PC-3 (cell line): Measurements from ENCODE around the gene CYTH1.

Experiments
- CTCF ChIP-seq: fragments of 300-600 bp; sonication (generic); conservative IDR thresholded peaks from 2 replicates; pipeline ENCODE4 v1.5.1; 2017; ENCODE audit warnings: antibody characterized with exemption, low read depth, mild to moderate bottlenecking, low read length
- EZH2 ChIP-seq: fragments of 300-600 bp; sonication (generic); IDR thresholded peaks from one replicate; pipeline ENCODE4 v1.6.1; 2017; ENCODE audit warnings: antibody characterized with exemption, mild to moderate bottlenecking, low read length; ENCODE audit not compliant: unreplicated experiment

GRCh38 chr17:78651554-78651953 is 130.5 kb downstream of the CYTH1 start:
- TF ChIP-seq CTCF (no peak), EZH2 (no peak)
